ENCODE results near the gene ZNF385A. TPM values are rescaled to one million over a fixed set of nuclear protein-coding genes. Genes with fewer than 3 reads are reported as not detected.
A peak's percentile ranks its signal among the peaks of the same experiment; 100 is the strongest.

The ZNF385A gene
- total RNA-seq, 1 donor from 2014 or later = 0.99 TPM

DNA sequence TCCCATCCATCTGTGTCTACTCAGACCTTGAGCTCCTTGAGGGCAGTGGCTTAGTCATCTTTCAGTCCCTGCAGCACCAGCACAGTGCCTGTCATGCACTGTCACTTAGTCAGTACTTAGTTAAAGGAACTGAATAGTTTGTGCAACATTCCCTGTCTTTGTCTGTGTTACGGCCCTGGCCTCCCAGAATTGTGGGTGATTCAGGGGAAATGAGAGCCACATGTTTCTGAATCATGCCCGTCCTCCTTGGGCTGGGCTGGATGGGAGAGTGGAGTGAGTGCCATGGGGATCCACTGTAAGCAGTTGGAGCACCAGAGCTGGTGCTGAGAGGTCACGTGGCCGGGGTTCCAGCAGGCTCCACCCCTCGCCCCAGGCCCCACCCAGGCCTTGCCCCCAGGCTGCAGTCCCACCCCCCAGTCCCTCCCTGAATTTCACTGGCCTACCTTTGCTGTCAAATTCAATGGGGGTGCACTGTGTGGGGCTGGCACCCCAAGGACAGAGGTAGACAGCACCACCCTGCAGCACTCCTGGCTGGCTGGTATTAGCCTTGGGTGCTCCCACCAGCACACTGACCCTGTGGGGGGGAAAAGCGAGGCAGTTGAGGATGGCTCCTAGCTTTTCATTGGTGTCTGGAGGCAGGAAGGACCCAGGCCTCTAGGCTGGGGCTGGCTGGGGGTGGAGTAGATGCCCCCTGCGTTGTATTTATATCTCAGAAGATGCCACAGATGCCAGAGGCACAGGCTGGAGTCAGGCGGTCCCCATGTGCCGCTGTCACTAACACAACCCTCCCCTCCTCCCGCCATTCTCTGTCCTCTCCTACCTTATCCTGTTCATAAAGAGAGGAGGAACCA, 27.1 kb upstream of the ZNF385A start:
- Mint-ChIP-seq H3K4me3 (peak overlapping the region; percentile 50), H3K36me3 (ENCODE audit: low read depth) (peaks cover 24% of the 10 kb centered on the region), H3K27ac (peak overlapping the region; percentile 87), H3K27me3 (ENCODE audit: insufficient read depth) (no peaks in the 10 kb centered on the region), H3K4me1 (ENCODE audit: low read depth) (peaks cover 51% of the 10 kb centered on the region), H3K9me3 (no peaks in the 10 kb centered on the region)
- intact Hi-C loops (cut with micrococcal nuclease) = loop anchor here (2.0 to 10.0 kb wide), 2 partner anchors 53 to 573 kb away; partner anchors contain the start of gene TESPA1
- peak; percentile 44 for DNase-seq (ENCODE audit: low spot score)

- no peak overlapping the region for H3K4me3 Mint-ChIP-seq
- no peak for DNase-seq (ENCODE audit: low spot score)
- no peaks in the 10 kb centered on the region for H3K9me3 Mint-ChIP-seq
- intact Hi-C loops (cut with micrococcal nuclease) = no loop called here
- peaks cover 40% of the 10 kb centered on the region for H3K36me3 Mint-ChIP-seq (ENCODE audit: low read depth)
- H3K27ac Mint-ChIP-seq = no peak overlapping the region
- peaks cover 40% of the 10 kb centered on the region for H3K4me1 Mint-ChIP-seq (ENCODE audit: low read depth)
- no peaks in the 10 kb centered on the region for H3K27me3 Mint-ChIP-seq (ENCODE audit: insufficient read depth)
These were observed 24.7 kb upstream of the ZNF385A start for GRCh38 chr12:54409267-54409666.

DNA sequence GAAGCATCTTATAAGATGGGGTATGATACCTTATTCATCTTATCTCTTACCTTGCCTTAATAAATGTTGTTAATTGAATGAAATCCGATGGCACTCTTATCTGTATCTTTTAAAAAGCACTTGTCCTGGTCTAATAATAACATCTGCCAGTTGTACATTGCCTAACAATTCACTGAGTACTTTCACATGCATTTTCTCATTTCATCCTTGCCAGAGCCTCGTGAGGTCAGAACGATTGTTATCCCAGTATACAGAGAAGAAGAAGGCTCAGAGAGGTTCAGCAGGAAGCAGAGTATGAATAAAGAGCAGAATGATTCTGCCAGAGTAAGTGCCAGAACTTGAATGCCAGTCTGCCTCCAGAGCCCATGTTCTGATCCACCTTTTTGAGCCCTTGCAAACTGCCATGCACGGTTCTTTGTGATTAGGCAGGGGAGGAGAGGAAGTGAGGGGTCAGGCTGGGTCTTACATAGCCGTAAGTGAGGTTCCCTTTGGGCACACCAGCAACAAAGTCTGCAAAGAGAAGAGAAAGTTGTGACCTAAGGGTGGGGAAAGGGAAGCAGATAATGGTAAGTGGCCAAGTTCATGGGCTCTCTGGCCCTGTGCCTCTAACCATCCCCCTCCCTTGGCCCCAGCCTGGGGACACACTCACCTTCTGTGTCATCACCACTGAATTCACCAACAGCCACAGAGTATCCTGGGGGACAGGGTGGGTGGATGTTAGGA, 22.8 kb upstream of the ZNF385A start:
- Mint-ChIP-seq H3K4me1 (ENCODE audit: low read depth) (peaks cover 23% of the 10 kb centered on the region), H3K9me3 (no peaks in the 10 kb centered on the region), H3K27me3 (ENCODE audit: insufficient read depth) (no peaks in the 10 kb centered on the region), H3K4me3 (no peak overlapping the region), H3K36me3 (ENCODE audit: low read depth) (peaks cover 53% of the 10 kb centered on the region), H3K27ac (no peak overlapping the region)
- no peak for DNase-seq (ENCODE audit: low spot score)
- intact Hi-C loops (cut with micrococcal nuclease) = no loop called here

DNA sequence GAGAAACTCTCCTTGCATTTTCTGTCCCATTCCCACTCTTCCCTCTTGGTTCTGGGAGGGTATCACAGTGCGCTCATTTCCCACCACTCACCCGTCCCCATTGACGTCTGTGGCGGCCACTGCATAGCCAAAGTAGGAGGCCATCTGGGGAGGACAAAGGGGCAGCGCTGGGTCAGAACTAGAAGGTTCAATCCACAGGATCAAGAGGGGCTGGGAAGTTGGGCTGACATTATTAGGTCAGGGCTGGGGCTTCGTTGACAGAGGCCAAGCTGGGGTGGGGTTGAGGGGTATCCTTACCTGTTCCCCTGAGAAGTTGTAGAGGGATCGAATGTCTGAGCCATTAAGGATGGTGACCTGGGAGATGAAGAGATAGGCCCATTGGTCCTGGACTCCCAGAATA, 21.0 kb upstream of the ZNF385A start:
- DNase-seq (ENCODE audit: low spot score) = no peak
- Mint-ChIP-seq H3K4me3 (no peak overlapping the region), H3K36me3 (ENCODE audit: low read depth) (peaks cover 59% of the 10 kb centered on the region), H3K27me3 (ENCODE audit: insufficient read depth) (no peaks in the 10 kb centered on the region), H3K27ac (no peak overlapping the region), H3K4me1 (ENCODE audit: low read depth) (peaks cover 9% of the 10 kb centered on the region), H3K9me3 (no peaks in the 10 kb centered on the region)
- intact Hi-C loops (cut with micrococcal nuclease) = no loop called here

DNA sequence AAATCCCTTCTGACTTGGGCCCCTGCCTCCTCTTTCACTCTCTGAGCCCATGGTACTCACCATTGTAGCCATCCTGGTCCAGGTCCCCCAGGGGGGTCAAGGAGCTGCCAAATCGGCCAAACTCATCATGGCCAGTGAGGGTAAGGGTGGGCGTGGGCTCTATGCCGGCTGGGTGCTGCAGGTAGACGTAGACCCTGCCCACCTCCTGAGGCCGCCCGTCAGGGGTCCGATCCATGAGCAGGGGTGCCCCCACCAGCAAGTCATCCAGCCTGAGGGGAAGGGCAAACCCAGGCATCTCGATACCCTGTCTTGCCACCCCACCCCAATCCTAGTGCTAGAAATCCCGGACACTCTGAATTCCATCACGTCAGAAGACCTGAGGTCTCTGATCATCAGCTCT, 20.6 kb upstream of the ZNF385A start:
- Mint-ChIP-seq H3K4me1 (ENCODE audit: low read depth) (peaks cover 9% of the 10 kb centered on the region), H3K9me3 (no peaks in the 10 kb centered on the region), H3K4me3 (no peak overlapping the region), H3K36me3 (ENCODE audit: low read depth) (peaks cover 63% of the 10 kb centered on the region), H3K27me3 (ENCODE audit: insufficient read depth) (no peaks in the 10 kb centered on the region), H3K27ac (no peak overlapping the region)
- intact Hi-C loops (cut with micrococcal nuclease) = no loop called here
- no peak for DNase-seq (ENCODE audit: low spot score)

- Mint-ChIP-seq H3K27me3 (ENCODE audit: insufficient read depth) (no peaks in the 10 kb centered on the region), H3K36me3 (ENCODE audit: low read depth) (peaks cover 68% of the 10 kb centered on the region), H3K4me1 (ENCODE audit: low read depth) (peaks cover 10% of the 10 kb centered on the region), H3K9me3 (no peaks in the 10 kb centered on the region), H3K4me3 (no peak overlapping the region), H3K27ac (no peak overlapping the region)
- peak; percentile 37 for DNase-seq (ENCODE audit: low spot score)
- intact Hi-C loops (cut with micrococcal nuclease) = loop anchor here (1.0 kb wide), 2 partner anchors 15 to 35 kb away; partner anchors contain the start of gene ITGA5
These were observed 19.8 kb upstream of the ZNF385A start for GRCh38 chr12:54404061-54405004.

GRCh38 chr12:54401119-54401518, 16.6 kb upstream of the ZNF385A start:
- H3K4me3 Mint-ChIP-seq = no peak overlapping the region
- H3K27me3 Mint-ChIP-seq (ENCODE audit: insufficient read depth) = no peaks in the 10 kb centered on the region
- no peak for DNase-seq (ENCODE audit: low spot score)
- H3K9me3 Mint-ChIP-seq = no peaks in the 10 kb centered on the region
- H3K36me3 Mint-ChIP-seq (ENCODE audit: low read depth) = peaks cover 67% of the 10 kb centered on the region
- H3K4me1 Mint-ChIP-seq (ENCODE audit: low read depth) = peaks cover 14% of the 10 kb centered on the region
- H3K27ac Mint-ChIP-seq = no peak overlapping the region
- intact Hi-C loops (cut with micrococcal nuclease) = no loop called here

DNA sequence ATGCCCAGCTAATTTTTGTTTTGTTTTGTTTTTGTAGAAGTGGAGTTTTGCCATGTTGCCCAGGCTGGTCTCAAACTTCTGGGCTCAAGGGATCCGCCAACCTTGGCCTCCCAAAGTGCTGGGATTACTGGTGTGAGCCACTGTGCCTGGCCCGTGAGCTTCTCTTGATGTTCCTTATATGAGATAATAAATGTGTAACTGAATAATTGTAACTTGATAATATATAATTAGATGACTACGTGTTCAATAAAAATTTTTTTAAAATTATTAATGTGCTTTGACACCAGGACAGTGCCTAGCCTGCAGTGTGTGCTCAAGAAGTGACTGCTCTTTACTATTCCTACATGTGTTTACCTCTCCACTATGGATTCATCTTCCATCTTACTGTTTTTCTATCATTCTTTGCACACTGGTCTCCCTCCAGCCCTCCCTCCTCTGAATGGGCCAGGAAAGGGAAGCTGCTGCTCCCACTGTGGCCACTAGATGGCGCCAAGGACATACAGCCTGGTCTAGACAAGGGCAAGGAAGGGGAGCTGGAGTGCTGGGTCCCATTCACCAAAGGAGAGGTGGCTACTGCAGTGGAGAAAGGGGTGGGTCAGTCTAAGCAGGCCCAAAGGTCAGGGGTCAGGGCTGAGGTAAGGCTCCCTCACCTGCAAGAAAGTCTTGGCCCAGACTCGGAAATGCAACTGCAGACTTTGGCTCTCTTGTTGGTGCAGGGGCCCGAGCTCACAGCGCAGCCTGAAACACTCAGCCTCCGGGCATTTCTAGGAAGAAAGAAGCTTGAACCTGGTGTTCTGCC, 14.7 kb upstream of the ZNF385A start:
- peak; percentile 75 for DNase-seq (ENCODE audit: low spot score)
- peaks cover 11% of the 10 kb centered on the region for H3K4me1 Mint-ChIP-seq (ENCODE audit: low read depth)
- H3K27me3 Mint-ChIP-seq (ENCODE audit: insufficient read depth) = no peaks in the 10 kb centered on the region
- peaks cover 67% of the 10 kb centered on the region for H3K36me3 Mint-ChIP-seq (ENCODE audit: low read depth)
- H3K4me3 Mint-ChIP-seq = no peak overlapping the region
- intact Hi-C loops (cut with micrococcal nuclease) = loop anchor here (1.0 kb wide), 3 partner anchors 14 to 98 kb away; partner anchors contain the start of gene NCKAP1L
- no peaks in the 10 kb centered on the region for H3K9me3 Mint-ChIP-seq
- peak overlapping the region; percentile 71 for H3K27ac Mint-ChIP-seq

DNA sequence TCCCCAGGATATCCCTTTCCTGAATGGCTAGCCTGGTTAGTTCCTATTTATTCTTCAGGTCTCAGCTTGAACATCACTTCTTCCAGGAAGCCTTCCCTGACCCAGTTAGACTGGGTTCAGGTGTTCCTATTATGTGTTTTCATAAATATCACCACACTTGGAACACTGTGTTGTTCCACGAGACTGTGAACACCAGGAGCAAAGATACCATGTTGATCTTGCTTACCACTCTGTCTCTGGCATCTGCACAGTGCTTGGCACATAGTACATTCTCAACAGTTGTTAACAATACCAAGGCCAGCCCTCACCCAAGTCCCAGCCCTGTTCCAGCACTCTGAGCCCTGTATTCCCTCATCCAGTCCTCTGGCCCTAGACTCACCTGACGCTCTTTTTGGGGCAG, 13.7 kb upstream of the ZNF385A start:
- H3K36me3 Mint-ChIP-seq (ENCODE audit: low read depth) = peaks cover 58% of the 10 kb centered on the region
- peak overlapping the region; percentile 40 for H3K27ac Mint-ChIP-seq
- no peaks in the 10 kb centered on the region for H3K9me3 Mint-ChIP-seq
- H3K27me3 Mint-ChIP-seq (ENCODE audit: insufficient read depth) = no peaks in the 10 kb centered on the region
- intact Hi-C loops (cut with micrococcal nuclease) = no loop called here
- no peak for DNase-seq (ENCODE audit: low spot score)
- H3K4me3 Mint-ChIP-seq = no peak overlapping the region
- H3K4me1 Mint-ChIP-seq (ENCODE audit: low read depth) = peaks cover 17% of the 10 kb centered on the region

- H3K4me3 Mint-ChIP-seq = no peak overlapping the region
- no peak overlapping the region for H3K27ac Mint-ChIP-seq
- no peaks in the 10 kb centered on the region for H3K27me3 Mint-ChIP-seq (ENCODE audit: insufficient read depth)
- peaks cover 54% of the 10 kb centered on the region for H3K36me3 Mint-ChIP-seq (ENCODE audit: low read depth)
- H3K4me1 Mint-ChIP-seq (ENCODE audit: low read depth) = peaks cover 17% of the 10 kb centered on the region
- intact Hi-C loops (cut with micrococcal nuclease) = no loop called here
- no peaks in the 10 kb centered on the region for H3K9me3 Mint-ChIP-seq
- no peak for DNase-seq (ENCODE audit: low spot score)
These were observed 12.6 kb upstream of the ZNF385A start for GRCh38 chr12:54397157-54397556.

GRCh38 chr12:54395545-54395944, 11.0 kb upstream of the ZNF385A start:
- intact Hi-C loops (cut with micrococcal nuclease) = no loop called here
- Mint-ChIP-seq H3K4me1 (ENCODE audit: low read depth) (peaks cover 23% of the 10 kb centered on the region), H3K4me3 (no peak overlapping the region), H3K27me3 (ENCODE audit: insufficient read depth) (no peaks in the 10 kb centered on the region), H3K9me3 (no peaks in the 10 kb centered on the region), H3K27ac (no peak overlapping the region), H3K36me3 (ENCODE audit: low read depth) (peaks cover 49% of the 10 kb centered on the region)
- no peak for DNase-seq (ENCODE audit: low spot score)

GRCh38 chr12:54394986-54395385, 10.5 kb upstream of the ZNF385A start:
- Mint-ChIP-seq H3K27ac (no peak overlapping the region), H3K27me3 (ENCODE audit: insufficient read depth) (no peaks in the 10 kb centered on the region), H3K4me3 (no peak overlapping the region), H3K36me3 (ENCODE audit: low read depth) (peaks cover 44% of the 10 kb centered on the region), H3K9me3 (no peaks in the 10 kb centered on the region), H3K4me1 (ENCODE audit: low read depth) (peaks cover 23% of the 10 kb centered on the region)
- DNase-seq (ENCODE audit: low spot score) = no peak
- intact Hi-C loops (cut with micrococcal nuclease) = no loop called here

Data from activated T-helper 1 cell treated with anti-CD3 and anti-CD28 coated beads, Interleukin-12 subunit alpha, Interleukin-12 subunit beta, Interleukin-2, Interleukin-4 antibody, amounts not matched to agents 30 ng/mL and 10 ng/mL and 1 ng/mL, durations not matched to agents 14 hours and 24 hours and 36 hours (primary cell).